Anterior cingulate cortex (tissue), 58 donors: ENCODE results near the gene ASCL2.

Experiments
- DNase-seq, 58 donors: peaks; one replicate each; lab custom pipeline; 2025; lab: John Stamatoyannopoulos, UW

The ASCL2 gene

DNA sequence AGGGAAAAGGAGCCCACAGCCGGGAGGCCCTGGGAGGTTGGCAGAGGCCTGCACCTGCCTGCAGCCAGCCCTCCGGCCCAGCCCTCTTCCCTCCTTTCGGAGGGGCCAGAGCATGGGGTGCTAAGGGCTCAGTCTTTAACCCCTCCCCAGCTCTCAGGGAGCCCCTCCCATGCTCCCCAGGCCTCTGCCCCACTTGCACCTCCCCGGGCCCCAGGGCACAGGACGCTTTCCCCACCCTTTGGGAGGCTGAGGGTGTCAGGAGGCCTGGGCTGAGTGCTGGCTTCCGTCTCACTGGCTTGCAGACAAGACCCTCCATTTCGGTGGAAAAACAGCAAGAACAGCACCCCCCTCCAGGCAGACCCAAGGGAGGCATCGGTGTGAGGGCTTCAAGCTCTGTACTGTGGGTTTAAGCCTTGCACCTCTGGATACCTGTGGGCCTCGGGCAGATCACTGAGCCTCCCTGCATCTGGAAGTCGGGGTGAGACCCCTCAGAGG, 7.3 kb downstream of the ASCL2 start:
- DNase-seq = no peak

DNA sequence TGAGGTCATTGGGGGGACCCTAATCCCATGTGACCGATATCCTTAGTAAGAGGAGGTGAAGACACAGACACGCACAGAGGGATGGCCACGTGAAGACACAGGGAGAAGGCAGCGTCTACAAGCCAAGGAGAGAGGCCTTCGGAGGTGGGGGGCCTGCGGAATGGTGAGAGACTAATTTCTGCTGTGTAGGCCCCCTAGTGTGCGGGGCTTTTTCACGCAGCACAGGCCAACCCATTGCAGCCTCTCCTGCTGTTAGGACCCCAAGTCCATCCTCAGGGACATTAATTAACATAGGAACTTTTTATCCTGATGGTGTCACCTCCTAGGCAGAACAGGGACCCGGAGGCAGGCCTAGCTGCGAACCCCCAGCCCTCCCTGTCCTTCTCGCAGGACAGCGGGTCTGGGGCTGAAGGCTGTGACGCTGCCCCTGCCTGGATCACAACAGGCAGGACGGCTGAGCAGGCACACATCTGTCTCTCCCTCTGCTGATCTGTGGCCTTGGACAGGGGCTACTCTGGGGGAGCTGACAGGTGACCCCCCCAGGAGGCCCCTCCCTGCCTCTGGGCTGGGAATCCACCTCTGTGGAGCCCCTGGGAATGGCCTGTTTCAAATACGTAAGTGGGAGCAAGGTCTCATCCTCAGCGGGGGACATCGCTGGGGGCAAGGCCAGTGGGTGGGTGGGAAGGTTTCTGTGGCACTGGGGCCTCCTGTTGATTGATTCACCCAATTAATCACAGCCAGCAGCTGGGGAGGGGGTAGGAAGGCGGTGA, 7.9 kb downstream of the ASCL2 start:
- DNase-seq = no peak

DNA sequence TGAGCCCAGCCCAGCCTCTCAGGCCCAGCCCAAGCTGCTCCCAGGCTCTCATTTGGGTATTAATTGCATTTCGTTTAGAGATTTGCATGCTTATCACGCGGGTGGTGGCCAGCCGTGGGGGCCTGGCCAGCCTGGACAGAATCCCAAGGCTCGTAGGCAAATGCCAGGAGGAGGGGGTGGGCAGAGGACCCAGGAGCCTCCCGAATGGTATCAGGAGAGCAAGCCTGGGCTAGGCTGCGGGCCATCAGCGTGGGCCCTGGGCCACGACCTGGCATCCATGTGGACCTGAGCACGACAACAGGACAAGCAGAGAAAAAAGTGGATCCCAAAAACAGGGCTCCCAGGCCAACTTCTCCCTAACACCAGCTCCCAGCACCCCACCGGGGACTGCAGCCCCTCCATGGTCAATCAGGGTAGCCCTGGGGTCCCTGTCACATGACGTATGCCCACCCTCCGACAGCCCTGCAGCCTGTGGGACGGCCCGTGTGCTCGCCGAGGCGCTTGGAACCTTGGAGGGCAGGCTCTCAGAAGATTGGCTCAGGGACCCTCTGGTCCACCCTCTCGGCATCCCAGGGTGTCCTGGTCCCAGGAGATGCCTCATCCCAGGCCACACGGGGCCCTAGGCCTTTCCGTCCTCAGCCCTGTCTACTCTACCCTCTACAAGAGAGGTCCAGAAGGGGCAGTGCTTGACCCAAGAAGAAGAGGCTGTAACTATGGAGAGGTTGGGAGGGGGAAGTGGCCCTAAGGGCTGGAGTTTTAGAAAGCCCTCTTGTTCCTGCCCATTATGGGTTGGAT, 8.8 kb downstream of the ASCL2 start:
- DNase-seq = no peak

DNA sequence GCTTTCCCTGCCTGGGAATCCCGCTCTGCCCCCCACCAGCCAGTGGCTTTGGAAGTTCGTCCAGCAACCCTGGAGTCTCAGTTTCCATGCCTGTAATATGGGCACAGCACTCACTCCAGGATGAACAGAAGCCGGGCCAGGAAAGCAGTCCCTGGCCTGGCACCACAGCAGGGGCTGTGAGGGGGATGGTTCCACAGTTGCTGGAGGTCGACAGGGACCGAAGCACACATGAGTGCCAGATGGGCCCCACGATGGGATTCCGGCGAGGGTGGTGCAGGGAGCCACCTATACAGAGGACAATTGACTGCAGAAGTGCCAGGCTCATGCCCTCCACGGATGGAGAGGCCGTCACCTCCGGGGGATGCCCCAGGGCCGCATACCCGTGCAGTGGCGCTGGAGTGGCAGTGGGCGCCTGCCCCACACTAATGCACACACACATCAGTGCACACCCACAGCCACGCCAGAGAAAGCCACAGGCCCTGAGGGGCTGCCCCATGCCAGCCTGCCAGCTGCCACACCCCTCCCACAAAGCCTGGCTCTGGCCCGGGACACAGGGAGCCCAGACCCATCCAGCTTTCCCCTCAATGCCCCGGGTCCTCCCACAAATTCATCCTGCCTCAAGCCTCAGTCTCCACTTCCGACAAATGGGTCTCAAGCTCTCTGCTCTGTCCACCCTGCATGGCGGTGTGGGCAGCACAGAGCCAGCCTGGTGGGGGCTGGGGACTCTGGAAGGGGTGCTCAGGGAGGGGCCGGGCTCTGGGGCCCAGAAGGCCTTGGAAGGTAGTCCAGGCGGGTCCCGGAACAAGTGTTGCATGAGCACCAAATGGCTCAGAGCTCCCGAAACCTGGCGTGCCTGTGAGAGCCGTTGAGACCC, 9.7 kb downstream of the ASCL2 start:
- DNase-seq = no peak

DNA sequence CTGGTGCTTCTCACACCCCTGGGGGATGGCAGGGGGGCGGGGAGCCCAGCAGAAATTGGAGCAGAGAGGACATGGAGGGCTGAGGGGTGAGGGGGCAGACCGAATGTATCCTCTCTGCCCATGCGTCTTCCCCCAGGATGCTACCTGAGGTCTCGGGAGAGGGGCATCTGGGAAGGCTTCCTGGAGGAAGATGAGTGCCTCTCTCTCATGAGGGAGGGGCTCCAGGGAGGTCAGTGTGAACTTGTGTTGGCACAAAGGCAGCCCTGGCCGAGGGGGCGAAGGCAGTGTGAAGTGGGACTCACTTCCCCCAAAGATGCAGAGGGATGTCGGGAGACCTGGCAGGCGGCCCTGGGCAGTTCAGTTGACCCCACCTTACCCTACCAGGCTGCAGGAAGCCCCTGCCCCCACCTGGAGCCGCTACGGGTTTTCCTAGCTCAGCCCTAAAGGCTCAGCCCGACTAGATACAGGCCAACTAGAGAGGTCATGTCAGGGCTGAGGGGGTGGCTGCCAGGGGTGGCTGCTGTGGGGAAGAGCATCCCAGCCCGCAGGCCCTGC, 10.4 kb downstream of the ASCL2 start:
- DNase-seq = no peak

DNA sequence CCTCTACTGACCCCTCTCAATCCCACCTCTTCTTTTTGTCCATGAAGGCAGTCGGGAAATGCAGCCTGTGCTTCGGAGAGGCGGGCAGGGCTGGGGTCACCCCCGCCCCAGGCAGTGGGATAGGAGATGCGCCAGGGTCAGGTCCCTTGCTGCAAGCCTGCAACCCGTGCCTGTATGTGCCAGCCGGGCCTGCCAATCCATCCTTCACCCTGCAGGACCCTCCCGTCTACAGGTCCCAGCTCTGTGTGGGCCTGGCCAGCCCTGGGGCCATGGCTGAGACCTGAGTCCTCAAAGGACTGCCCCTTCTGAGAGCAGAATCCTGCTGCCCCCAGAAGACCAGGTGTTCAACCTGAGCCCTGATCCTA, 10.9 kb downstream of the ASCL2 start:
- DNase-seq = no peak

DNA sequence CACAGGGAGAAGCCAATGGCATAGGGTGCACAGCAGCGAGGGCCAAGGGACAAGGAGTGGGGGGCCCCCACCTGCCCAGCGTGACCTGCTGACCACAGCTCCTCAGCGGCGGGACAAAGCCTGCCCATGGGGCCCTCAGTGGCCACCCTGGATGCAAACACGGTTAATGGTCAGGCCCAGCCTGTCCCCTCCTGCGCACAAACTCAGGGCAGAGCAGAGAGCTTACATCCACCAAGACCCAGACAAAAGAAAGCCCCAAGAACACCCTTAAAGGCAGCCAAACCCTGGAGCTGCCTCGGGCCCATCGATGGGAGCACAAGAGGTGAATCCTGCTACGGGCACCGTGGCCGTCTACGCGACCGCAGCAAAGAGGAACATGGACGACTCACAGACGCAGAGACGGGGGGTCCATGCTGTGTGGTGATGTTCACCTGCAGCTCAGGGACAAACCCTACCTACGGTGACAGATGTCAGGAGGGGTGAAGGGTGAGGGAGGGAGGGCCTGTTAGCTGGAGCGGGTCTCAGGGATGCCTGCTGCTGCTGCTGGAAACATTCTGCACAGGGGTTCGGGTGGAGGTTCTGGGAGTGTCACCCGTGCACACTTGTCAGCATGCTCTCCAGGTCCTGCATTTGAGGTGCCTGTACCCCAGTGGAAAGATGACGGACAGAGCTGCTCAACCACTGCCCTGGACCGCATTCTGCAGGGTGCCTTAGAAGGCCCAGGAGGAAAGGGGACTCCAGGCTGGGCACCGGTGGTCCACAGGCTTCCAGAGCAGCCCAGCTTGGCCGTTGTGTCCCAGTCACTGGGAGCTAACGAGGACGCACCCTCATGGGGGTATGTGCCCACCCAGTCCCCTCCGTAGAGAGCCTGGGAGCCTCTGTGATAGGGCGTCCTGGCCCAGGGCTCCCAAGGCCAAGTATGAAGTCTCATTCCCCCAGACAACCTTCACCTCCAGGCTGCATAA, 11.6 kb downstream of the ASCL2 start:
- no peak for DNase-seq

DNA sequence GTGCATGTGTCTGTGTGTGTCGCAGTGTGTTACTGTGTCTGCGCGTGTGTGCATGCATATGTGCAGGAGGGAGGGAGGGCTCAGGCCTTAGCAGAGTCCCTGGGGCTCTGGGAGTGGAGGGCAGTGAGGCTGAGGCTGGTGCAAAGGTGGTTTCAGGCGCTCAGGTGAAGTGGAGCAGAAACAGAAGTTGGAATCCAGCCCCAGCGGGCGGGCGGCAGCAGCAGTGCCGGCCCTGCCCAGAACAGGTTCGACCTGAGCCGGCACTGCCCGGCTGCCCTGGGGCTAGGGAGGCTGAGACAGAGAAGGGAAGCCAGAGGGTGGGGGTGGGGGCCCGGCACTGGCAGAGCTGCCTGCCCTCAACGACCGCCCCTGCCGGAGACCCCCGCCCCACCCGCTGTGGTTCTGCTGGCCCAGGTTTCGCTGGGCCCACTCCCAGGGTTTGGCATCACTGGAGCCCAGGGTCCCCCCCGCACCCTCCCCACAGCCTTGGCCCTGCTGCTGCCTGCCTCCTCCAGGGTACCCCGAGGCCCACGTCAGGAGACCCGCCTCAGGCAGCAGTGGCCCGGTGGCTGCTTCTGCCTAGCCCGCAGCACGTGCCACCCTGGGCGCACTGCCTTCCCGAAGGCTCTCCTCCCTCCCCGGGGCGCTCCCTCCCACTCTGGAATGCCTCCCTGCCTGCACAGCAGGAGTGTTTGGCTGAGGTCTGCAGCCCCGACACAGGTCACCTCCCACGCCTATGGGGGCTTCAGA, 13.3 kb downstream of the ASCL2 start:
- DNase-seq = no peak

DNA sequence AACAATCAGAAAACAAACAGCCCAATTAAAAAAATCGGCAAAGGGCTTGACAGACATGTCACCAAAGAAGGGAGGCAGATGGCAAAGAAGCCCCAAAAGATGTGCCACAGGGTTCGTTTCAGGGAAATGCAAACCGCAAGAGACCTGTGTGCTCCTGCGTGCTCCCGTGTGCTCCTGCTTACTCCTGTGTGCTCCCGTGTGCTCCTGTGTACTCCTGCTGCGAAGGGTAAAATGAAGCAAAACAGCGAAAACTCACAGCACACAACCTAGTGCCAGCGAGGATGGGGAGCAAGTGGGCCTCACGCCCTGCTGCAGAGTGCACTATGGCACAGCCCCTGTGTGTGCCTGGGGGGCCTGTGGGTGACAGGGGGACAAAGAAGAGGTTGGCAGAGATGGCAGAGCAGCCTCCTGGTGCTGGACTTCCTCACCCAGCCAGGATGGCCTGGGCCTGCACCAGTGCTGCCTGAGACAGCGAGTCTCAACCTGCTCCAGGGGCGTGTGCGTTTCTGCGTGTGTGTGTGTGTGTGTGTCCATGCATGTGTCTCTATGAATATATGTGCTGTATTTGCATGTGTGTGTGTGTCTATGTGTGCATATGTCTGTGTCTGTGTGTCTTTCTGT, 14.0 kb downstream of the ASCL2 start:
- no peak for DNase-seq

DNA sequence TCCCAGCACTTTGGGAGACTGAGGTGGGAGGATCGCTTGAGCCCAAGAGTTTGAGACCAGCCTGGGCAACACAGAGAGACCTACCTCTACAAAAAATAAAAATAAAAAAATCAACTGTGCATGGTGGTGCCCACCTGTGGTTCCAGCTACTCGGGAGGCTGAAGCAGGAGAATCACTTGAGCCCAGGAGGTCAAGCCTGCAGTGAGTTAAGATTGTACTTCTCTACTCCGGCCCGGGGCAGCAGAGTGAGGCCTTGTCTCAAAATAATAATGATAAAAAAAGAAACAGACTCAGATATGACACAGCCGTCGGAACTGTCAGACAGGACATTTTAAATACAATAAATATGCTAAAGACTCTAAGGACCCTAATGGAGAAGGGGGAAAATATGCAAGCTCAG, 18.4 kb downstream of the ASCL2 start:
- DNase-seq = no peak

DNA sequence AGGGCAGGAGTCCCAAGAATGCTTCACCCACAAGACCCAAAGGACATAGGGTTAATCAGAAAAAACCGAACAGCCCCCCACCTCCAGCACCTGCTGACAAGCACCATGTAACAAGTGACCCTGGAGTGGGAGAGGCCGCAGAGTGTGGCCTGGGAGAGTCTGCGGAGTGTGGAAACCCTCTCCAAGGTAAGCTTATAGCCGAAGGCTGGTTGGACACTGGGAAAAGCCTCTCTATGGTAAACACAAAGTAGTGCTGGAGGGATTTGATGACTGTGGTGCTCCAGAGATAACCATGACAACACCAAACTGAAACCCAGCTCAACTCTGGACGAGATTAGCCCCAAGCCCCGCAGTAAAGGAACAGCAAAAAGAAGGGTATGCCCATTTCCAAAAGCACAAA, 19.2 kb downstream of the ASCL2 start:
- no peak for DNase-seq

DNA sequence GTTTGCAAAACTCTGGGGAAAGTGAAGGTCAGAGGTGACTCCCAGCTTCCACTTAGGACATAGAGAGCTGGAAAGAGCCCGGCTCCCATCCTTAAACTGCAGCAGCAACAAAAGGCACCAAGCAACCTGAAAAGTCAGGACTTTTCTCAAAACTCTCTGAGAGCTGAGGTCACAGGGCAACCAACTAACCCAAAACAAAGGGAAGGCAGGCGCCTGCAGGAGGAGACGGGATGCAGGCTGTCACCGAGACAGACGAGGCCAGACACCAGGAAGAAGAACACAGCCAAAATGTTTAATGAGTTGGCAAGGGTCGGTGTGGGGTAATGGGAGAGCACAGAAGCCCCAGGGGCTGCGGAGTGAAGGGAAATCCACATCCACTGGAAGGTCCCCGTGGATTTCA, 19.9 kb downstream of the ASCL2 start:
- no peak for DNase-seq

DNA sequence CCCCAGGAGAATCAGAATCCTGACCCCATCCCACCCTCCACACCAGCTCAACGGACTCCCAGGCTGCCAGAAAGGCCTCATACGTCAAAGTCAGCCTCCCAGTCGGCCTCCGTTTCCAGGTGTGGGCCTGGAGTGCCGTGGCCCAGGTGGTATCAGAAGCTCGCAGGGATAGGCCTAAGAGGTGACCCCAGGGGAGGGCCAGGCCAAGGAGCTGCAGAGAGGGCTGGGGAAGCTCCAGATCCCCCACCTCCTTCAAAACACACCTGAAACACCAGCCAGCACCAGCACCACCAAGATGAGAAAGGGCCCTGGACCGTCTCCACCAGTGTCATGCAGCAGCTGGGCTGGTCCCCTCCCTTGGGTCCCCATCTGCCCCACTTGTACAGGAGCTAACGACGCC, 20.3 kb downstream of the ASCL2 start:
- no peak for DNase-seq

DNA sequence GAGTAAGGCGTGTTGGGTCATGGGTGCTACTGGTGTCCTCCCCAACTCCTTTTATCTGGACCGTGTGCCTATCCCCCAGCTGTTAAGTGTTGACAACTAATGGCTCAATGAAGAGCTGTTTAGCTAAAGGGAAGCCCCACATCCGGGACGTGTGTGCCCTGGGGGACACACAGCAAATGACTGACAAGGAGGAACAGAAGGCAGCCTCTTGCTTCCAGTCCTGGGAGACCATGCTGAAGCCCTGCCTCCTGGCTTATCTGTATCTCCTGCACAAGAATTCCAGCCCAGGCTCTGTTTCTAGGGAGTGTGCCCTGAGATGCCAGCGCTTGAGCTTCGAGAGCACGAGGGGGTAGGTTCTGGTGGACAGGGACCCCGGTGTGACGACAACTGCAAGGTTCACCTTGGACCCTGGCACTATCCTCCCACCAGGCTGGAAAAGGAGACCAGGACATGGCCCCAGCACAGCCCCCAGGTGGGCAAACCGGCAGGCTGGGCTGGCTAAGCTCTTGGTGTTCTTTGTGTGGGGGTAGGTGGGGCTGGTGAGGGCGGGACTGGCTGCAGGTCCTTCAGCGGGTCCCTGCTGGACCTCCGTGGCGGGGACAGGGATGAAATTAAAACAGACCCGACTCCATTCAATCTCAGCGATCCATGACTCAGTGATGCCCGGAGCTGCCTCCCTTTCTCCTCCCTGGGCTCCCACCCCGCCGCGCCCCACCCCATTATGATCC, 21.0 kb downstream of the ASCL2 start:
- DNase-seq = no peak

DNA sequence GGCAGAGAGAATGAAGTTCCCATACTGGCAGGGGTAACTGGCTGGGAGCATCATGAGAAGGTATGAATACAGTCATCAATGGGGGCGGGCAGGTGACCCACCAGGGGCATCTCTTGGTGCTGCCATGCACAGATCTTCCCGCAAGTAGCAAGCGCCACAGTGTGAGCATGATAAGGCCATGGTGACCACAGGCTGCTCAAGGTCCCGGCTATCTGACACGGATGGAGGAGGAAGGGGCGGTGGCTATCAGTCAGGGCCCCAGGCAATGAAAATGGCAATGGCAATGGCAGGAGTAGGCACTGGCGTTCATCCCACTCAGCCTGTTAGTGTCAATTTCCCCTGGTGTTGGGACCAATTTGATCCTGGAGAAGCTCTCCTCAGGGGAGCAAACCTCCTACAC, 21.6 kb downstream of the ASCL2 start:
- DNase-seq = no peak

DNA sequence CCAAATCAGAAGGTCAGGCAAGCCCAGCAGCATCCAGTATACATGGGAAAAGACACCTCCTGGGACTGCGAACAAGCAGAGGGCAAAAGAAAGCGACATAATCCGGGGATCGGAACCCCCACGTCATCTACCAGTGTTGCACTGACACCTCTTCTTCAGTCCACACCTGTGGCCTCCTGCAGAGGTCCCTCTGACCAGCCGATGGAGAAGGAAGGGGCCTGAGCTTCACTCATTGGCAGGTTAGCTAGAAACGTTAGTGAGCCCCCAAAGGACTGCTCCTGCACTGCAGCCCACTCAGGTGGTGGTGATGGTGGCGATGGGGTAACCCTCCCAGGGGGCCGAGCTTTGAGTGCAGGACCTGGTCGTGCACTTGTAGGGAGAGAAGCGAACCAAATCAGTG, 22.1 kb downstream of the ASCL2 start:
- DNase-seq = no peak

DNA sequence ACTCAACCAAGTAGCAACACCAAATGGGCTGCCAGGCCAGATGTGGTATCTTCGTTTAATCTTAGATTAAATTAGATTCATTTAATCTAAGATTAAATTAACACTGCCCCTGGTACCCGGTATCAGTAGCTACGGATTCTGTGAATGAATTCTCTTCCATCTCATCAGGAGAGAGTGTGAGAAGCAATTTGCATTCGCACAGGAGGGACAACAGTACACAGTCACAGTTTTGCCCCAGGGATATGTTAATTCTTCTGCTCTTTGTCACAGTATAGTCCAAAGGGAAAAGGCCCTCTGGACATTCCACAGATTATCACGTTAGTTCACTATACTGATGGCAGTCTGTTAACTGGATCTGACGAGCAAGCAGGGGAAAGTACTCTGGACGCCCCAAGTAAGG, 22.9 kb downstream of the ASCL2 start:
- DNase-seq = no peak

DNA sequence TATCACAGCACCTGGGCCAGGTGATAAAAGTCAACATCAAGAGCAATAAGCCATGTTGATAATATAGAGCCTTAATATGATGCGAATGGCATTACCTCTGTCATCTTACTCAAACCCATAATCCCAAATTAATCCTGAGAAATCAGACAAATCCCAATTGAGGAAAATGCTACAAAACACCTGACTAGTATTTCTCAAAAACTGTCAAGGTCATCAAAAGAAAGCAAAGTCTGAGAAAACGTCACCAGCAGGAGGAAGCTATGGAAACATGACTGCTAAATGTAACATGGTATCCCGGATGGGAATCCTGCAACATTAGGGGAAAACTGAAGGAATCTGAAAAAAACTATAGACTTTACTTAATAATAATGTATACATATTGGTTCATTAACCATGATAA, 29.6 kb downstream of the ASCL2 start:
- DNase-seq = no peak
